Dermis blood vessel endothelial cell (primary cell): ENCODE data around the gene GRM4. TPM values are rescaled to one million over a fixed set of nuclear protein-coding genes. Genes with fewer than 3 reads are reported as not detected.
"Not testable (repeated sequence)": the region's sequence is repeated elsewhere in the genome, so short reads cannot be mapped to it uniquely, and the experiment has no call there.

ENCODE experiments used
- DNase-seq: peaks from one replicate; pipeline ENCODE4 v3.0.0; 2010
- total RNA-seq: library from RNA; depleted of rRNA; stranded (reverse); fragments of >200 nt; gene quantifications from 2 replicates; pipeline ENCODE4 v1.2.3, GENCODE V29; 2014

Gene GRM4
- total RNA-seq, 1 donor from 2014 or later = not detected

DNA sequence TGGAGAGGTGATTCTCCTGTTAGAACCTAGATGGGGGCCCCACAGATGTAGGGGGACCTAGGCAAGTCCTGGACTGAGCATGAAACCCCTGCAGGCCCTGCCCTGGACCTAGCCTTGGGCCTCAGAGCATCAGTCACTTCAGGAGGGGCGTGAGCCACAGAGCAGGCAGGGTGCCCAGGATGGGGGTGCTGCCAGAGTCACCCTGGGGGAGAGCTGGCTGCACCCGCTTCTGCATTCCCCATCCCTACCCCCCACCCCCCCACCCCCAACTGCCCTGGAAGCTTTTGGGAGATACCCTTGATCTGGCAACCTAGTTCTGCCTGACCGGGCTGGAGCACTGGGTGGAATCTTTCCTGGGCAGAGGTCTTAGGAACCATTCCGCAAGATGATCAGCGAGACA, 125.6 kb downstream of the GRM4 start:
- DNase-seq = no peak

DNA sequence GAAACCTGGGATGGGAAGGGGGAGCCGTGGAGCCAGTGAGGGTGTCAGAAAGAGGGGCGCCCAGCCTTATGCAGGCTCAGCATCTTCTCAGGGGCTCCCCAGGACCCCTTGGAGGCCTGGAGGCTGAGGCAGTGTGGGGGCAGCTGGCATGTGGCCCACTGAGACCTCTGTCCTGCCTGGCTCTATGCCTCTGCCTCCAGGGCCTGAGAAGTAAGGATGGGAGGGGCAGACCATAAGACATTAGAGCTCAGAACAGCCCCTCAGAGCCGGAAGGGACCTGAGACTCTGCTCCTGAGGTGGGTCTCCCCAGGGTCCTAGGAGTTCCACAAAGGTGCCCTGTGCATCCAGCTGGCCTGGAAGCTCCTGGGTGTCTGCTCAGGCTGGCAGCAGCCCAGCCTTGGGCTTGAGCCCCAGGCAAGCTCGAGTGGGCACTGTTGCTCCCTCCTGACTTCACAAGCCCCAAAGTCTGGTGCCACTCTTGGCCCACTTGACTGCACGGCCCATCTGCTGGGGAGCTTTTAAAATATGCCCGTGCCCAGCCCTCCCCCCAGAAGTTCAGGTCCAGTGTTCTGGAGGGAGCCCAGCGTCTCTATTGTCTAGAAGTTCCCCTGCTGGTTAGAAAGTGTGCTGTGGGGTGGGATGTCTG, 126.8 kb downstream of the GRM4 start:
- DNase-seq = no peak

DNA sequence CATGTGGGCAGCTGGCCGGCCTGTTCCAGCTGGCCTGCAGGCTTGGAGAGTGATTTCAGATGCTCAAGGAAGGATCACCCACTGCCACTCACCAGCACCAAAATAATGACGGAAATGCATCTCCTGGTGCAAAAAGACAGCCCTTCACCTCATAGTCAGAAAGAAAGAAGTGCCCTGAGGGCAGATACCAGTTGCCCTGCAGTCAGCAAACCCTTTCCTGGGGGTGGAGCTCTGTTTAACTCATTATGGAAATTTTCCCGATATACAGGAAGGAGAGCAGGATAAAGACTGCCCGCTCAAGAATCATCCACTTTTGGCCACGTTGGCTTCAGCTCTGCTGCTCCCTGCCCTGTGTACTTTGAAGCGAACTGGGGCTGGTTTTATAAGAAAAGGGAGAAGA, 127.9 kb downstream of the GRM4 start:
- DNase-seq = no peak

DNA sequence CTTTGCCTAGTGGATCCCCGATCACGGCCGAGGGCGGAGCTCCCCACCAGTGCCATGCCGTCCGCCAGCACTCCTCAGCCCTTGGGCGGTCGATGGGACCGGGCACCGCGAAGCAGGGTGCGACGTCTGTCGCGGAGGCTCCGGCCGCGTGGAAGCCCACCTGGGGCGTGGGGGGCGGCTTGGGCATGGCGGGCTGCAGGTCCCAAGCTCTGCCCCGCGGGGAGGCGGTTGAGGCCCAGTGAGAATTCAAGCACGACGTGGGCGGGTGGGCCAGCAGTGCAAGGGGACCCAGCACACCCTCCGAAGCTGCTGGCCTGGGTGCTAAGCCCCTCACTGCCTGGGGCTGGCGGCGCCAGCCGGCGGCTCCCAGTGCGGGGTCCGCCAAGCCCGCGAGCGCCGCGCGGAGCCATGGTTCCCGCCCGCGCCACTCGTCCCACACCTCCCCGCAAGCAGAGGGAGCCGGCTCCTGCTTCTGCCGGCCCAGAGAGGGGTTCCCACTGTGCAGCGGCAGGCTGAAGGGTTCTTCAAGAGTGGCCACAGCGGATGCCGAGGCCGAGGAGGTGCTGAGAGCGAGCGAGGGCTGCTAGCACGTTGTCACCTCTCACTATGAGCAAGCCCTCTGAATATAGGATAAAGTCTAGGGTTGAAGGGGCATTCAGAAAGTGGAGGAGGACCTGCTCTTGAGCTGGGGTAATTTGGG, 128.6 kb downstream of the GRM4 start:
- DNase-seq = no peak

DNA sequence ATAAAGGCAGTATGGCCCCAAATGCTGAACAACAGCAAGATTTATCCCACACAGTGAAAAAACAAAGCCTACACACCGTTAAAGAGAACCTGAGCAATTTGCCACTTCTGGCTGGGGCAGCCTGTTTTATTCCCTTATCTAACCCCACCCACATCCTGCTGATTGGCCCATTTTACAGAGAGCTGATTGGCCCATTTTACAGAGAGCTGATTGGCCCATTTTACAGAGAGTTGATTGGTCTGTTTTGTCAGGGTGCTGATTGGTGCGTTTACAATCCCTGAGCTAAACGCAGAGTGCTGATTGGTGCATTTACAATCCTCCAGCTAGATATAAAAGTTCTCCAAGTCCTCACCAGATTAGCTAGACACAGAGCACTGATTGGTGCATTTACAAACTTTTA, 129.3 kb downstream of the GRM4 start:
- not testable (repeated sequence) for DNase-seq

DNA sequence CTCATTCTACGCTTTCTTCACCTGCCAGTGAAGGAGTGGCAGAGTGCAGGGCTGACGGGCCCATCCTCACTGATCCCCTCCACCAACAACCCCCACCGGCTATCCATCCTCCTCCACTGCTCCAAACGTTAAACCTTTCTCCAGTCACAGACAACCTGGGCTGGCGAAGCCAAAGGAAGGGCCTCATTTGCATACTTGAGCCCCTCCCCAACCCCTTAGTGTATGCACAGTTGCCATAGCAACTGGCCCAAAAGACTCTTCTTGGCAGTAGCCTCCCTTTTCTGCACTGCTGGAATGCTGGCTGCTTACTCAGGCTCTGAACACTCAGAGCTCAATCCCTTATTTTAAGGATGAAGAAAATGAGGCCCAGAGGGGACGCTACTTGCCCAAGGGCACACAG, 130.3 kb downstream of the GRM4 start:
- DNase-seq = no peak

DNA sequence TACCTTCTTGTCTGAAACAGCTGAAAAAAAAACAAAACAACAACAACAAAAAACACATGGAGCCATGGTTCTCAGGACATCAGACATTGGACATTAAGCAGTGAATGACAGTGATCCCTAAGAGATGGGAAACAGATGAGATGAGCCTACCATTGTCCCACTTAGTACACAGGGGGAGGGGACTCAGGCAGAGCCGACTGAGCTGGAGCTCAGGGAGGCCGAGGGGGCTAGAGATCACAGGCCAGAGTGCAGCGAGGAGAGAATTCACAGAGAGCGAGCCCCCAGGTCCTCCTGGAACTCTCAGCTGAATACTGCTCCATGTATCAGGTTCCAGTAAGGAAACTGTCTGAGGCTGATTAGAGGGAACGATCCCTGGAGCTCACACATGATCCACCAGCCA, 134.6 kb downstream of the GRM4 start:
- no peak for DNase-seq

DNA sequence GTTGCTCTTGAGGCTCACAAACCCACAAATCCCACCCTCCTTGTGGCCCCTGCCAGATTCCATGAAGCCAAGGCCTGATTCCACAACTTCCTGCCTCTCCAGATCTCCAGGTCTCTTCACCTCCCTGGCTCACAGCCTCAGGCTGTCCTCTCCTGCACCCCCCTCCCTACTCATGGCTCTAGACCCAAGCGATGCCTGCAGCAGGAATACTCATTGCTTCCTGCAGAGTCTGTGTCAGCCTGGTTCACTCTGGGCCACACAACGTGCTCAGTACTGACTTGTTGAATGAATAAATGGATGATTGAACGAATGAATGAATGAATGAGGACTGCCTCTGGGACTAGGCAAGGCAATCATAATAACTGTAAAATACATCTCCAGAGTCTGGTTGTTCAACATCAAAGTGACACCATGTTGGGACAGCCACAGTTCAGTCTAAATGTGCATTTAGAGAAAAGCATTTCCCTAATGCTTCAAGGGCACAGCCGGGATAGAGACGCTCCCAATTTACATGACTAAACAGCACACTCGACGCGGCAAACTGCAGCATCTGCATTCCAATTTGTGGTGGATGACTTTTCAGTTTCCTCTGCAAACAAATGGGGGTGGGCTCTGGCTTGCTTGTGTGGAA, 139.9 kb downstream of the GRM4 start:
- DNase-seq = no peak

DNA sequence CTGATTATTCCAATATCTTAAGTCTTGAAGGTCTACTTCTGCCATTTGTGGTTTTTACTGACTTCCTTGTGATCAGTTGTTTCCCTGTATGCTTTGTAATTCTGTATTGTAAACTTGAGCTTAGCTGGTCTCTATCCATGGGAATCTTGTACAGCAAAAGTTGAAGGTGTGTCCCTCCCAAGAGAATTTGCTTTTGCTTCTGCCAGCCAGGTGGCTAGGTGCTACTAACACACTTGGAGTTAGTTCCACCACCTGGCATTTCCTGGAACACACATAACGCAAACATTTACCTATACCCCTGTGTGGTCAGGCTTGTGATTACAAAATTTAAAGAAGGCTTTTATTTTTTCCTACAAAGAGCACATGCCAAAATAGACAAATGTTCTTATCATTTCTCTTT, 141.2 kb downstream of the GRM4 start:
- DNase-seq = no peak

DNA sequence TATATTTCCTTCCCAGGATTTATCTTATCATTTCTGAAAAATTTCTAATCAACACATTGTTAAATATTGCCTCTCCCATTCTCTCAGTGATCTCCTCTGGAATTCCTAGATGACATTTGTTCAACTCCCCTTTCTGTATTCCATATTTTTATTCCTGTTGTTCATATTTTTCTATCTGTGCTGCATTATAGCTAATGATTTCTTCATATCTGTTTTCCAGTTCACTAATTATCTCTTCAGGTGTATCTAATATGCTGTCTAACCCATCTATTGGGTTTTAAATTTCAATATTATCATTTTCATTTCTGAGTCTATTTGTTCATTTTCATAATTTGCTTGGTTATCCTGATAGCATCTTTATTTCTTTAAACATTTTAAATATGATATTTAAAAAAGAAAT, 141.9 kb downstream of the GRM4 start:
- no peak for DNase-seq

DNA sequence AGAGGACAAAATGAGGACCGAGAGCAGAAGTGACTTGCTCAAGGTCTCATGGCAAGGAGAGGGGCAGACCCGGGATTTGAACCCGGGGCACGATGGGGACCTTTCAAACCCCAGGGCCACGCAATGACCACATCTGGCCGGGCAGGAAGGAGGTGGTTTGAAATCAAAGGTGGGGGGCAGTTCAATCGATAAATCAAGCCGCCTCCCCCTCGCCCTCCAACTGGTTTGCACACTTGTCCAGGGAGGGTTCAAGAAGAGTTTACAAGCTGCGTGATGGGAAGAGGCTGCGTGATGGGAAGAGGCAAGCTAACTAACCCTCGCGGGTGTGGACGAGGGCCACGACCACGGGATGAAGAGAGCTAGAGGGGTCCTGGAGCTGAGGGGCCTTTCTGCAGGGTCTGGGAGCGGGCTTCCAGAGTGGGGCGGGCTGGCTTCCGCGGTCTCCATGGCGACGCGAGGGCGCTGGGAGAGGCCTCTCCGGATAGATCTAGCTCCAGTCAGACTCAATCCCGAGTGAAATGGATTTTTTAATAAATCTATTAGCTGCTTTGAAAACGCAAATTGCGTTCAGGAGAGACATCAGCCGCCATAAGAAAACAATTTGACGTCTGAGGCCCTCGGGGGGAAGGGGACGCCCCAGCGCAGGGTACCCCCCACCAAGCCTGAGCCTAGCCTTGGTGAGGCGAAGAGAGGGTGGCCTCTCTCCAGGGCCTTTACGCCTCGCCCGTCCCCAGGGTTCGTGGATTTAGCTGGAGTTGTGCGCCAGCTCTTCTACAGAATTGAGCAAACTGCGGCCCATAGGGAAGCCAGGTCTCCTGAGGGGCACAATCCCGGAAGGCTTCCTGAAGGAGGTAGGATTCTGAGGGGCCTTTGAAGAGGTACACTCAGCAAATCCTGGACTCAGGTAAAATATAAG, 143.9 kb downstream of the GRM4 start:
- no peak for DNase-seq

DNA sequence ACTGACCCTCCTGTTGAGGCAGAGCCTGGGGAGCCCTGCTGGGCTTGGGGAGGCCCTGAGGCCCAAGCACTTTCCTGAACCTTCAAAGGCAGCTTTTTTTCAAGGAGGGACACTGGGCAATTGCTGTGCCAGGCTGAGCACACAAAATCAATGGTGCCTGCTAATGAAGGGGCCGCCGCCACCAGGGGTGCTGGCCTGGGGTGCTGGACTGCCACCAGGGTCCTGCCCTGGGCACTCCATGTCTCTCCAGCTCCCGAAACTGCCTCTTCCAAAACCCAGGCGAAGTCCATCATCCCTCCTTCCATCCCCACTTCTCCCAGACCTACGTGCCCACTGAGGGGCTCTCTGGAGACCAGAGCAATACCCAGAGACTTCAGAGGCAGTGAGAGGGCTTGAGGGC, 145.6 kb downstream of the GRM4 start:
- no peak for DNase-seq

DNA sequence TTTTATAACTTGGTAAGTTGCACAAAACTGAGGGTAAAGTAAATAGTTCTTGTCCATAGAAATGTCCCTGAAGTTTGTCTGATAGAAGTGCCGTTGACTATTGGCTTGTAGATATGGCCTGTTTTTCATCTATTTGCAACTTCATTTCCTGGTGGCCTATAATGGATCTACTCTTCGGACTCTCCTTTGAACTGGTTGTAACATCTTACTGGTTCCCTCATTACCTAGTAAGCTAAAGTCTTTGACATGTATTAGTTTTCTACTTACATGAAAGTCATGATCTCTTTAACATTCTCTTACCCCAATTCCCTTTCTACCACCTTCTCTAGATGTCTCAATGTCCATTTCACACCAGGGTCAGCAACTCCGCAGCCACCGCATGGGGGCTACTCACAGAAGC, 146.3 kb downstream of the GRM4 start:
- DNase-seq = no peak

DNA sequence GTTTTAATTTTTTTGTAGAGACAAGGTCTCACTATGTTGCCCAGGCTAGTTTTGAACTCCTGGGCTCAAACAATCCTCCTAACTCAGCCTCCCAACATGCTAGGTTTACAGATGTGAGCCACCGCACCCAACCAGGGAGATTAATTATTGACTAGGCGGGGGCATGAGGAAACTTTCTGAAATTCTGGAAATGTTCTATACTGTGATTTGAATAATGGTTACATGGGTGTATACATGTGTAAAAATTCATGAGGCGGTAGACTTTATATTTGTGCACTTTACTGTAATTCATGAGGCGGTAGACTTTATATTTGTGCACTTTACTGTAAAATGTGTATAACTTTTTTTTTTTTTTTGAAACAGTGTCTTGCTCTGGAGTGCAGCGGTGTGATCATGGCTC, 147.2 kb downstream of the GRM4 start:
- DNase-seq = no peak

DNA sequence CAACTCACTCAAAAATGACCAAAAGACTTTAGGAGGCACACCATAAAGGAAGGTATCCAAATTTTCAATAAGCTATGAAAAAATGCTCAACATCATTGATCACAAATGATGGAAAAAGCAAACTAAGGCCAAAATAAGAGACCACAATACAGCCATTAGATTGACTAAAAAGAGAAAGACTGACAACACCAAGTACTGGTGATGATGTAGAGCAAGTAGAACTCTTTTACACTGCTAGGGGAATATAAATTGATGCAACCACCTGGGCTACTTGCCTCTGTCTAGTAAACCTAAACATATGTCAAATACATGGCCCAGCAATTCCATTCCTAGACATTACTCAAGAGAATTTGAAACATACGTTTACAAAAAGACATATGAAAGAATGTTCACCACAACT, 148.6 kb downstream of the GRM4 start:
- DNase-seq = no peak

DNA sequence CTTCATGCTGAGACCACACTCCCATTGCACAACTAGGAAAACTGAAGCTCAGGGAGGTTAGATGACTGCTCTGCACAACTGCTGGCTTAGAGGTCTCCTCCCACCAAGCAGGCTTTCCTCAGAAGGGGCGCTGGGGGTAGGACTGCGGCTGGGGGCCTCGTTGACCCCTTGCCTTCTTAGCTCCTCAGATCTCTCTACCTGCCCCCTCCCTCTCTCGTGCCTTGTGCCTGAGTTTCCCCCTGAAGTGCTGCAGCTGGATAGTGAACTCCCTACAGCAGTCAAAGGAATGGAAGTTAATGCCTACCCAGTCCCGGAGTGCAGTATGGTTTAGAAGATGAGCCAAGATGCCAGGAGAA, 149.8 kb downstream of the GRM4 start:
- DNase-seq = no peak

DNA sequence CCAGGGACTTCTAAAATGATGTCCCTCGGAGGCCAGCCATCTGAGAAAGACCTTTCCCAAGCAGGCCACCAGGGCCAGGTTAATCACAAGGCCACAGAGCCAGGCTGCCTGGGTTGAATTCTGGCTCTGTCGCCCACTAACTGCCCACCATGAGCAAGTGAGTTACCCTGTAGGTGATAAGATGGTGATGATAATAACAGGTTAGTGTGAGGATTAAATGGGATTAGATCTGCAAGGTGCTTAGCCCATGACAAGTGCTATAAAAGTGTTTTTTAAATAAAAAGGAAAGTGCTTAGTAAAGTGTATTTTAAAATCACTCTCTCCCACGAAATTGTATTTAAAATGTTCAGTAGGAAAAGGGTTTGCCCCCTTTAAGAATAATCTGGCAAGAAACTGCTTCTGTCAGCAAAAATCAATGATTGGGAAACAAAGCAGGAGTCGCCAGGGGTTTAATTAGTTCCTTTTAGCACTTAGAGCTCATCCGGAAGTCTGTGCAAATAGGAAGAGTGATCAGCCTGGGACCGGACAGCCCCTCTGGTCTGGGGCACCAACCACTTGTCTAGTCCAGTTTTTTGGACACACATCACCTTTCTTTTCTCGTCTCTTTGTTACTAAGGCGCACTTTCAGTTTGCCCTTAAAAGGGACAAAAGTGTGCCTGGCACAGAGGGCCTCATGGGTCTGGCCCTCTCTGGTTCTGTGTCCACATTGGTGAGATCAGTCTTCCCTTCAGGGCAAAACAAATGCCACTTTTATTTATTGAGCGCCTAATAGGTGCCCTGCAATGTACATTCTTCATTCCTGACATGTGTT, 150.4 kb downstream of the GRM4 start:
- no peak for DNase-seq

DNA sequence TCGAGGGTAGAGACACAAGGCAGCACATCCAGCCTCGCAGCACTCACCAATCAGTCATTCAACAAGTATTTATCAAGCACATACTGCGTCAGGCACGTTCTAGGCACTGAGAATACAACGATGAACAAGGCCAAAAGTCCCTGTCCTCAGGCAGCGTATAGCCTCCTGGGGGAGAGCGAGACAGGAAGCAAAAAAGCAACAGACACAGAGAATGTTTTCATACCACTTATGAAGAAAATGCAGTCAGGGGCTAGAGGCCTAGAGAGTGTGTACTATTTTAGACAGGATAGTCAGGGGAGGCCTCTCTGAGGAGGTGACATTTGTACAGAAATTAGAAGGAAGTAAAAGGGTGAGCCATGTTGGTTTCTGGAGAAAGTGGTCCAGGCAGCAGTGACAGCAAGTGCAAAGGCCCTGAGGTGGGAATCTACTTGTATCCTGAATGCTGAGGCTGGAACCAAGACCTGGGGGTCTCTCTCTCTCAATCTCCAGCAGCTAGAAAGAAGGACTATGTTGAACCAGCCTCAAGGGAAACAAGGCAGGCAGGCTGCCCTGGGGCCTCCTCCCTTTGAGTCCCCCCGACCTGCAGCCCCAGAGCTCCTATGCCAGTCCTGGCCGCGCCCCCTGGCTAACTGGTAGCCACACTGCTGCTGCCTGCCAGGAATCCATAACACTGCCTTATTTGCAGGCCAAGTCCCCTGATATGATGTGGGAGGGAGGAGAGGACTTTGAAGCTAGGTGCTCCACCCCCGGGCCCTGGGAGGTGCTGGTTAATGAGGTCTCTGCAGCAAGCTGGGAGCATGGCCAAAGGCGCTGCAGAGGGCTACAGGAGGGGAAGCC, 151.2 kb downstream of the GRM4 start:
- no peak for DNase-seq

DNA sequence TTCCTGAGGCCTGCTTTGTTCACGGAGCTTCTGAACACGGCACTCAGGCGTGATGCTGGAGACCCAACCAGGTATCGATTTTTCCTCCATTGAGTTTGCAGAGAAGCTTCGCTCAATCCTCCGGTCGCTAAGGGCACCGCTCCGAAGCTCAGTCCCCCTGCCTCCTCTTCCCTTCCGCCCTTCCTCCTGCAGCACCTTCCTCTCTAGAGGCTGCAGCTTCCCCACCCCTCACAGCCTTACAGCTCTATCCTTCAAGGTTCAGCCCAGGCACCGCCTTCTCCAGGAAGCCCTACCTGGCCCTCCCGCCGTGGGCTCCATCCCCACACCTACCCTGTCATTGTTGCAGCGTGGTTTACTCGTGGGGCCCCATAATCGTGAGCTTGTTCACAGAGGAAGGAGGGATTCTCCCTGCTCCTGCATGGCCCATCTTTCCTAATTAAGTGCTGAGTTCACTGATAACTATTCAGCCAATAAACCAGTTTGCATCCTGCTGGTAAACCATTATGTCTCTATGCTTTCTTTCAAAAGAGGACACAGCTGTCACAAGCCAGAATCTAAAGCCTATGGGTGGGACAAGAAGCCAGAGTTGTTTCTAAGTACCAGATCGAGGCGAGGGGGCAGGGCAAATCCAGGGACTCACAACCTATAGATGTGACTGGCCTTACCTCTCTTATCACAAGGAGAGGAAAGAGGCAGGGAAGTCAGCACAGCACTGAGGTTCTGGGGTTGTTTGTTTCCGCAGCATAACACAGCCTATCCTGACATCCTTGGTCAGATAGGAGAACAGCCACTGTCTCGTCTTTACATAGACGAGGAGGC, 152.0 kb downstream of the GRM4 start:
- DNase-seq = no peak

DNA sequence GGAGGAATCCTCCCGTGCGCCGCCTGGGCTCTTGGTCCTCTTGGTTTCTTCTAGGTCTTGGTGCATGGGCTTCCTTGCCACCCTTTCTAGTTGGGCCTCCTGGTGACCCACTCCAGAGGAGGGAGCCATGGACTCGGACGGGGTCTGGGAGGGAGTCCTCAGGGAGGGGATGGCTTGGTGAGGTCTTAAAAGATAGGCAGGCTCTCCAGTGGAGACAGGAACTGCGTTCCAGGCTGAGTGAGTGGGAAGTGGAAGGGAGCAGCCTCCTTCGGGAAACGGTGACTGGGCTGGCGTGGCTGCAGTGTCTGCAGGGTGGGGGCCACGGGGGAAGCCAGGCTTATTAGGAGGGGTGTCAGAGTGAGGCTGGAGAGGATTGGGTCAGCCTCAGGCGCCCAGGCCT, 152.8 kb downstream of the GRM4 start:
- no peak for DNase-seq

DNA sequence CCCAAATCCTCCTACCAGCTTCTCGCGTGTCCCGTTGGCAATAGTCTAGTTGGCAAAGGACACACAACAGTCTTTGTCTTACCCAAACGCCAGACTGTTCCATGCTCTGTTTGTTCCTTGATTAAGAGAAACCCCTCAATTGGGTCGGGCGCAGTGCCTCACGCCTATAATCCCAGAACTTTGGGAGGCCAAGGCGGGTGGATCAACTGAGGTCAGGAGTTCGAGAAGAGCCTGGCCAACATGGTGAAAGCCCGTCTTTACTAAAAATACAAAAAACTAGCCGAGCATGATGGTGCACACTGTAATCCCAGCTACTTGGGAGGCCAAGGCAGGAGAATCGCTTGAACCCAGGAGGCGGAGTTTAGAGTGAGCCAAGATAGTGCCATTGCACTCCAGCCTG, 153.7 kb downstream of the GRM4 start:
- no peak for DNase-seq
